ENCODE data around the gene COL17A1. TPM values are rescaled to one million over a fixed set of nuclear protein-coding genes. Genes with fewer than 3 reads are reported as not detected.

Gene COL17A1
- total RNA-seq, 1 experiment from 2014 or later, result 0.73 TPM

GRCh38 chr10:104074505-104074904, 11.2 kb downstream of the COL17A1 start:
- no peak for DNase-seq
- TF ChIP-seq CTCF (IDR thresholded peaks at IDR 0.05; ENCODE audit: unreplicated experiment), result no peak
- H3K36me3 Mint-ChIP-seq (ENCODE audit: insufficient read depth, unreplicated experiment), result no peaks in the 10 kb centered on the region
- no TSS peak for BruUV-seq (replicated peaks)
- intact Hi-C loops (cut with micrococcal nuclease; ENCODE audit: unreplicated experiment), result no loop called here
- no peaks in the 10 kb centered on the region for H3K9me3 Mint-ChIP-seq (ENCODE audit: low read depth, unreplicated experiment)
- no peak overlapping the region for H3K4me3 Mint-ChIP-seq (ENCODE audit: low read depth, unreplicated experiment)
- no peaks in the 10 kb centered on the region for H3K27me3 Mint-ChIP-seq (ENCODE audit: unreplicated experiment)
- H3K4me1 Mint-ChIP-seq (ENCODE audit: low read depth, unreplicated experiment), result no peaks in the 10 kb centered on the region
- H3K27ac Mint-ChIP-seq (ENCODE audit: unreplicated experiment), result no peak overlapping the region
- CTCF ChIA-PET, result no interaction called here

- no peaks in the 10 kb centered on the region for H3K27me3 Mint-ChIP-seq (ENCODE audit: unreplicated experiment)
- no TSS peak for BruUV-seq (replicated peaks)
- no peaks in the 10 kb centered on the region for H3K36me3 Mint-ChIP-seq (ENCODE audit: insufficient read depth, unreplicated experiment)
- CTCF ChIA-PET, result no interaction called here
- H3K9me3 Mint-ChIP-seq (ENCODE audit: low read depth, unreplicated experiment), result peaks cover under 1% of the 10 kb centered on the region
- no peak for DNase-seq
- no peak for TF ChIP-seq CTCF (IDR thresholded peaks at IDR 0.05; ENCODE audit: unreplicated experiment)
- no peaks in the 10 kb centered on the region for H3K4me1 Mint-ChIP-seq (ENCODE audit: low read depth, unreplicated experiment)
- intact Hi-C loops (cut with micrococcal nuclease; ENCODE audit: unreplicated experiment), result no loop called here
- H3K27ac Mint-ChIP-seq (ENCODE audit: unreplicated experiment), result no peak overlapping the region
- H3K4me3 Mint-ChIP-seq (ENCODE audit: low read depth, unreplicated experiment), result no peak overlapping the region
Measured at GRCh38 chr10:104072786-104073185, 12.9 kb downstream of the COL17A1 start.

GRCh38 chr10:104069613-104070012, 16.1 kb downstream of the COL17A1 start:
- CTCF ChIA-PET, result interaction anchor here (1.1 kb wide), 1 partner anchor 10 kb away, joined by 3 read pairs; no protein-coding TSS in a partner anchor
- no TSS peak for BruUV-seq (replicated peaks)
- no peak for TF ChIP-seq CTCF (IDR thresholded peaks at IDR 0.05; ENCODE audit: unreplicated experiment)
- H3K4me3 Mint-ChIP-seq (ENCODE audit: low read depth, unreplicated experiment), result no peak overlapping the region
- DNase-seq, result no peak
- no peak overlapping the region for H3K27ac Mint-ChIP-seq (ENCODE audit: unreplicated experiment)
- no peaks in the 10 kb centered on the region for H3K36me3 Mint-ChIP-seq (ENCODE audit: insufficient read depth, unreplicated experiment)
- intact Hi-C loops (cut with micrococcal nuclease; ENCODE audit: unreplicated experiment), result no loop called here
- peaks cover 6% of the 10 kb centered on the region for H3K4me1 Mint-ChIP-seq (ENCODE audit: low read depth, unreplicated experiment)
- H3K9me3 Mint-ChIP-seq (ENCODE audit: low read depth, unreplicated experiment), result peaks cover 3% of the 10 kb centered on the region
- no peaks in the 10 kb centered on the region for H3K27me3 Mint-ChIP-seq (ENCODE audit: unreplicated experiment)

GRCh38 chr10:104067525-104067924, 18.2 kb downstream of the COL17A1 start:
- Mint-ChIP-seq H3K27me3 (ENCODE audit: unreplicated experiment) (no peaks in the 10 kb centered on the region), H3K36me3 (ENCODE audit: insufficient read depth, unreplicated experiment) (no peaks in the 10 kb centered on the region), H3K27ac (ENCODE audit: unreplicated experiment) (no peak overlapping the region), H3K4me1 (ENCODE audit: low read depth, unreplicated experiment) (peaks cover 6% of the 10 kb centered on the region), H3K4me3 (ENCODE audit: low read depth, unreplicated experiment) (no peak overlapping the region), H3K9me3 (ENCODE audit: low read depth, unreplicated experiment) (peaks cover 3% of the 10 kb centered on the region)
- intact Hi-C loops (cut with micrococcal nuclease; ENCODE audit: unreplicated experiment), result no loop called here
- BruUV-seq (replicated peaks), result no TSS peak
- no peak for TF ChIP-seq CTCF (IDR thresholded peaks at IDR 0.05; ENCODE audit: unreplicated experiment)
- CTCF ChIA-PET, result interaction anchor here (0.6 kb wide), 1 partner anchor 487 kb away, joined by 4 read pairs; no protein-coding TSS in a partner anchor
- DNase-seq, result no peak

Measured in Calu3 (cell line).